Erythroblast (primary cell): ENCODE measurements around the gene NCKAP5.
A peak's percentile ranks its signal among the peaks of the same experiment; 100 is the strongest.

Experiments
- DNase-seq, 2 experiments: peaks; one replicate each; lab custom pipeline; 2025; lab: John Stamatoyannopoulos, UW
- GATA1 ChIP-seq: IDR thresholded peaks from 2 replicates; pipeline ENCODE4 v1.6.1; 2011; ENCODE audit warnings: low read depth, mild to moderate bottlenecking, control low read depth, low read length, moderate library complexity
- POLR2A ChIP-seq: IDR thresholded peaks from 2 replicates; pipeline ENCODE4 v1.6.1; 2011; ENCODE audit warnings: mild to moderate bottlenecking, low read length

Gene NCKAP5

DNA sequence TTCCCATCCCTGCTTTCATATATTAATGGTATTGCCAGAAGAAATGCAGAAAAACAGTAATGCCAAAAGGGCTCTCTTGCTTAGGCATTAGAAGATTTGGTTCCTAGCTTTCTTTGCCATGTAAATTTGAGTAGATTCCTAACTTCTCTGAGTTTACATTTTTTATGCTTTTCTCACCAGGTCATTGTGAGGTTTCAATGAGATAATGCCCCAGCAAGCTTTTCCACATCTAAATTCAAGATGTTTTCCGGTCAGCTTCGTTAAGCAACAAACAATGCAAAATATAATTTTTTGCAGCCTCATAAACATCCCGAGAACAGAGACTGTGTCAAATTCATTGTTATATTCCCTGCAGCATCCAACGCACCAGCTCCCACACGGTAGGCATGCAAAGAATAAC, 44.9 kb downstream of the NCKAP5 start:
- TF ChIP-seq GATA1 = no peak
- DNase-seq = no peak

DNA sequence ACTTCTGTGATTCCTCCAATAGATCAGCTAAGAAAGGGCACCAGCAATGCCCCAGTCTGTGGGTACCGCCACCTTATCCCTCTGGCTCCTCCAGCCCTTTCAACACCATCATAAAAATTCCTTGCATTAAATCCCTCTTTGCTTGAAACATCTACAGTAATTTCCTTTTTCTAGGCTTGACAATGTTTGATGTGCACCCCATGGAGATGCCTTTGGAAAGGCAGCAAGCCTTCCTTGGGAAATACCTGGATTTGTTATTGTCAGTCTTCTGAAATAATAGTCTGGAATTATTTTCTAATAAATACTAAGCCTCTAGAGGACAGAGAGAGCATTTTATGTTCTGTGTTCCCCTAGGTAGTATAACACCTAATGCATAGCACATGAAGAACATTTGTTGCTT, 46.1 kb downstream of the NCKAP5 start:
- DNase-seq = no peak

GRCh38 chr2:133521146-133521745, 47.0 kb downstream of the NCKAP5 start:
- TF ChIP-seq GATA1 (no peak), POLR2A (no peak)
- DNase-seq = no peak

More for the DNA sequence above, 46.1 kb downstream of the NCKAP5 start:
- no peak for TF ChIP-seq GATA1
- TF ChIP-seq POLR2A = no peak

GRCh38 chr2:133519677-133520076, 48.6 kb downstream of the NCKAP5 start:
- peak in 1 of 2 experiments; percentile 1 for DNase-seq

DNA sequence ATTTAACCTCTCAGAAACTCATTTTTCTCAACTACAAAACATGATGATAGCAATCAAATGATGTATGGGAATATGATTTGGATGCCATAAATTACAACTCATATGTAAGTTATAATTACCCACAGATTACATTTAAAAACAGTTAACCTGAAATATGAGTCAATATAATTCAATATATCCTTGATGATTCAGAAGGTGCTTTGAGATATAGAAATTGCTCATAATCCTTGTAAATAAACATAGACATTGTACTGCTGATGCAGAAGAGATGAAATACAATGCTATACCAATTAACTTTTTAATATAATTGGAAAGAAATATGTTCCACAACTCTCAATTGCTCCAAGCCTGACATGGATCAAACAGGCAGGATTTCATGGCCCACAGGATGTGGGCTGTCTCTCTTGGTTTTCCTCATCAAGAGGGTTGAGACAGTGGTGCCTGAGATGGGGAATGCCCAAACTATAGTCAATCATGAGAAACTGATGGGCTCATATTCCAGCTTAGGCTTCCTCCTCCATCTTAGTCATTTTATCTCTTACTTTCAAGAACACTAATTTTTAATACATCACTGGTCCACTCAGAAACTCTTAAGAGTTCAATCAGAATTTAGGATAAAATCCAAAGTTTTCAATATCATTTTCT, 49.4 kb downstream of the NCKAP5 start:
- TF ChIP-seq GATA1 (no peak), POLR2A (no peak)
- DNase-seq = no peak

DNA sequence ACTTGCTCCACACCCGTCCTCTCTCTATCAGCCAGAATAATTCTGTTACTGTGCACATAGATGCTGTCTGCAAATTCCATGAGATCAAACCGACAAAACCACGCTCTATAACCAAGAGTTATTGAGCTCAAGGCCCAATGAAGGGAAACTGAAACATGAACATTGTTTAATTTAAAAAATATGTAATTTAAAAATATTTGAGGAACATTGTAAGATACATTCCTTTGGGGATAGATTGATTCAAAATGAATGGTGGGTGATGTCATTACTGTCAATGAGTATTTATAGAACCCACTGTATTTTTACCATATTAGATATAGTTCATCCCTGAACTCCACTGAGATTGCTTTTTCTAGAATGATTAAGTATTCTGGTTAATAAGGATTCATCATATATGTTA, 50.4 kb downstream of the NCKAP5 start:
- no peak for DNase-seq
- no peak for TF ChIP-seq GATA1
- no peak for TF ChIP-seq POLR2A

GRCh38 chr2:133516405-133517026, 51.7 kb downstream of the NCKAP5 start:
- TF ChIP-seq POLR2A = no peak
- no peak for DNase-seq

GRCh38 chr2:133515271-133515670, 53.0 kb downstream of the NCKAP5 start:
- no peak for TF ChIP-seq GATA1
- TF ChIP-seq POLR2A = no peak
- no peak for DNase-seq

- DNase-seq = no peak
- TF ChIP-seq POLR2A (no peak), GATA1 (no peak)
These were observed 54.4 kb downstream of the NCKAP5 start for GRCh38 chr2:133513893-133514292.

GRCh38 chr2:133512121-133512520, 56.1 kb downstream of the NCKAP5 start:
- DNase-seq = no peak
- TF ChIP-seq GATA1 (no peak), POLR2A (no peak)

- TF ChIP-seq GATA1 (no peak), POLR2A (no peak)
These were observed 56.6 kb downstream of the NCKAP5 start for GRCh38 chr2:133511679-133512078.

DNA sequence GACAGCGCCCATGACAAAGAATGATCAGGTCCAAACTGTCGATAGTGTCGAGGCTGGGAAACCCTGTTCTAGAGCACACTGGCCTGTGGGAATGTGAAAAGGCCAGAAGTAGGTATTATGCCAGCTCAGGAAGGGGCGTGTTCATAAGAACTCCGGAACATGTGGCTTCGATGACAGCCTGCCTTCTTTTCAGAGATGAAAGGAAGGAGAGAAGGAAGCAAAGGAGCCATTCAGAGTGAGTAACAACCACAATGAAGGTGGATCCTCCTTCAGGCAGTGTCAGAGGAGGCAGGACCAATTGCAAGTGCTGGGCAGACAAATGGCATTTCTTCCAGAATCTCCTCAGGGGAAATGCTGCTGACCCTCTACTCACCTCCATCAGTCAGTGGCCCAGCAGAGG, 58.5 kb downstream of the NCKAP5 start:
- TF ChIP-seq POLR2A = no peak
- no peak for TF ChIP-seq GATA1
- no peak for DNase-seq

More at GRCh38 chr2:133511679-133512078, 56.6 kb downstream of the NCKAP5 start:
- no peak for DNase-seq

DNA sequence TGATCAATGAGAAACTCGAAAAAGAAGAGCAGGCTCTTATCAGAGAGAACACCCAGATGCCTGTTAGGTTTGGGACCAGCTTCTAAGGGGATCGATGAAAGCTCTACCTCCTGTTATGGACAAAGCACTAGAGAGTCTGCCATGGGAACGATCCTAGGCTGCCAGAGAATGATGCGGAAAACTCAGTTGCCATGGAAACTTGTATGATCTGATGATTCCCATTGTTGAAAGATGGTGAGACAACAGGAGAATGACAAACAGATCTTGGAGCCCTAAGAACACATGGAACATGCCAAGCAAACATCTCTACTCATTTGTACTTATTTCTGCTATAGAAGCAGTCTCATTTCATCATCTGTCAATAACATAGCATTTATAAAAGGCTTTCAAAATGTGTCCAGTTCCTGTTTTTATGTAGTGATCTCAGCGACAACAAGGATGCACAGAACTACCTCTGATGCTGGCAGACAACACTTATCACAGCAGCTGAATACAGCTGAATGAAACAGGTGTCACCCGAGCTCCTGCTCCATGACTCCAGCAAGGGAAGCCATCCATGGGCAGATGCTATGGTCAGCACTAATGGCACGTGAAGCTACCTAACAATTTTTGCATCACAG, 59.6 kb downstream of the NCKAP5 start:
- TF ChIP-seq POLR2A = no peak
- no peak for TF ChIP-seq GATA1
- no peak for DNase-seq

DNA sequence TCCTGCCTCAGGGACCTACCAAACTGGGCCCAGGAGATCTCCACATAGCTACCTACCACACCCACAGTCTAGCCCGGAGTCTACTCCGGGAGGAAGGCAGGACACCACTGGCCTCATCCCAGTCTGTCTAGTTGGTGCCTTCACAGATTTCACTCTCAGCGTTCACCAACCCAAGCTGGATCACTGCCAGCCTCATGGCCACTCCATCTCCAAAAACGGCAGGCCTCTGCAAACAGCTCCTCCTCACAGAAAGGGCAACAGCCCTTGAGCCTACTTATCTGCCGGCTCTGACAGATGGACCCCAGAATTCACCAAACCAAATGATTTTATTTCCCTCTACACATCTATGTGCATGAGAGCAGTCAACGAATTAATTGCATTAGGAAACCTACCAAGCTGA, 61.3 kb downstream of the NCKAP5 start:
- TF ChIP-seq GATA1 (no peak), POLR2A (no peak)
- DNase-seq = no peak
